Medulla oblongata (tissue), 1 donor: ENCODE results near the gene RASEF.
"Not testable (repeated sequence)": the region's sequence is repeated elsewhere in the genome, so short reads cannot be mapped to it uniquely, and the experiment has no call there.

Experiments
- DNase-seq: peaks from one replicate; pipeline ENCODE4 v3.0.0-alpha.2; 2015; ENCODE audit errors: extremely low spot score

The RASEF gene

DNA sequence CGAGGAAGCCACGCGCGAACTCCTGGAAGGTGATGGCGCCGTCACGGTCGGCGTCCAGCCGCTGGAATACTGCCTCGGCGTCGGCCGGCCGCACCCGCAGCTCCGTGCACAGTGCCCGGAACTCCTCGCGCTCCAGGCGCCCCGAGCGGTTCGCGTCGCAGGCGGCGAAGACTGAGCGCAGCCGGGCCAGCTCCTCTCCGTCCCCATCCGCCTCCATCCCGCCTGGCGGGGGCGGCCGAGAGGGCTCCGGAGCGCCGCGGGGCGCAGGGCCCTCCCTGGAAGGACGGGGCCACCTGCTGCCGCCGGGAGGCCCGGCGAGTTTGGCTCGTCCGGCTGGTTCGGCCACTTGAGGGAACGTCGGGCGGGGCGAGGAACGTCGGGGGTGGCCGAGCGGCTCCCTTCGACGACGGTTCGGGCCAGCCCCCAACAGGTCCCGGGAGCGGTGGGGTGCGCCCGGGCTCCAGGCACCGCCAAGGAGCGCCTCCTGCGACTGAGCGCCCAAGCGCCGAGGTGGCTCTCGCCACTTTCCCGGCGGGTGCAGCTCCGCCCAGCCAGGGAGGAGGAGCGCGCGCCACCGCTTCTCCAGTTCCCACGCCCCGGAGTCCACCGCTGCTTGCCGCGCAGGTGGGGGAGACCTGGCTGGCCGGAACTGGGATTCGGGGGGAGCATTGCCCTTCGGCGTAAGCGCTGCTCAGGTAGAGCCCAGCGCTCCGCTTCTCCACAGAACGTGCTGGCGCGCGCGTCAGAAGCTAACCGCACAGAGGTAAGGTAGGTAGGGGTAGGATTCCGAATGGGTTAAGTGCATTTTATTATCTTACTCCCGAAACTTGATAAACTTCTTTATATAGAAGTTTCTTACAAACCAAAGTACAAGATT is at the start of gene RASEF:
Gene RASEF, minus strand, starts transcription at position 492 of the 877 bp plus-strand sequence. Its CDS starts 275 bp downstream, at position 217.
- DNase-seq, result no peak

GRCh38 chr9:83111169-83111568 is 48.2 kb upstream of the RASEF start:
- DNase-seq, result no peak

DNA sequence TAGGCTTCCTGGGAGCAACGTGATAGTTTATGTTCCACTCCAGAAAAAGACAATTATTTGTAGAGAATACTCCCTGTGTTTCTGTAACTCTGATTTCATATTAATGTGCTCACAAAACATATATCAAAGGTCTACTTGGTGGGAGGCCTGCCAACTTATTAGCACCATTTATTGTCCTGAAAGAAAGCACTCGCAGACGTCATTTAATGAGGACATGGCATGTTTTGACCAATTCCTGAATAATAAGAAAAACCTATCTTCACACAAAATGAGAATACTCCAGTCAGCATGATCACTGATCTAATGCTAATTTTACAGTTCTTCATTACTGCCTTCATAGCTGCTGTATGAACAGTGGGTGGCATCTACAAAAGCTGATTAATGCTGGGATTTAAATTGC is 46.4 kb upstream of the RASEF start:
- no peak for DNase-seq

GRCh38 chr9:83108208-83108607 is 45.3 kb upstream of the RASEF start:
- DNase-seq, result no peak

- DNase-seq, result no peak
These were observed 43.8 kb upstream of the RASEF start for GRCh38 chr9:83106772-83107171.

DNA sequence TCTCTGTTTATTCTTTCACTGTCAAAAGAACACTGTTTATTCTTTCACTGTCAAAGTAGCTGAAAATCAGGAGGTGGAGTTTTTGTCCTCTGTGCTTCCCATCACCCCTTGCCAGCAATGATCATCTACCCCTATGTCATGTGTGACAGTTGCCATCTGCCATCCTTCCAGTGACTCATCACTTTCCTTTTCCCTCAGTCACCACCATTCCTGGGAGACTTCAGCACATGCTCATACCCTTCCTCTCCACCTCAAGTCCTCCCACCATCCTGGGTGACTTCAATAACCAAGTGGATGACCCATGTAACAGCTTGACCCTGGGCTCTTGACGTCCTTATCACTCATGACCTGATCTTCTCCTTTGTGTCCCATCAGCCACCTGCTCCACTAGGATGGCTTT is 43.3 kb upstream of the RASEF start:
- DNase-seq, result no peak

- no peak for DNase-seq
These were observed 34.7 kb upstream of the RASEF start for GRCh38 chr9:83097633-83098032.

- DNase-seq, result not testable (repeated sequence)
These were observed 30.4 kb upstream of the RASEF start for GRCh38 chr9:83093311-83093710.

GRCh38 chr9:83081846-83082245 is 18.9 kb upstream of the RASEF start:
- no peak for DNase-seq

- no peak for DNase-seq
These were observed 18.1 kb upstream of the RASEF start for GRCh38 chr9:83081010-83081409.

DNA sequence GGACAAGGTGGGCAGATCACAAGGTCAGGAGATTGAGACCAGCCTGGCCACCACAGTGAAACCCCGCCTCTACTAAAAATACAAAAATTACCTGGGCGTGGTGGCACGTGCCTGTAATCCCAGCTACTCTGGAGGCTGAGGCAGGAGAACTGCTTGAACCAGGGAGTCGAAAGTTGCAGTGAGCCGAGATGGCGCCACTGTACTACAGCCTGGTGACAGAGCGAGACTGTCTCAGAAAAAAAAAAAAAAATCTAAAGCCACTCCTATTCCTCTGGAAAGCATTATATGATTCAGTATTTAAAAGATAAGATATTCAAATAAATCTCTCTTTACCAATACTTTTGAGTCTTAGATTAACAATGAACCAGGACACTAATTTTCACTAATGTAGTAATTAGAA is 13.0 kb upstream of the RASEF start:
- DNase-seq, result not testable (repeated sequence)

DNA sequence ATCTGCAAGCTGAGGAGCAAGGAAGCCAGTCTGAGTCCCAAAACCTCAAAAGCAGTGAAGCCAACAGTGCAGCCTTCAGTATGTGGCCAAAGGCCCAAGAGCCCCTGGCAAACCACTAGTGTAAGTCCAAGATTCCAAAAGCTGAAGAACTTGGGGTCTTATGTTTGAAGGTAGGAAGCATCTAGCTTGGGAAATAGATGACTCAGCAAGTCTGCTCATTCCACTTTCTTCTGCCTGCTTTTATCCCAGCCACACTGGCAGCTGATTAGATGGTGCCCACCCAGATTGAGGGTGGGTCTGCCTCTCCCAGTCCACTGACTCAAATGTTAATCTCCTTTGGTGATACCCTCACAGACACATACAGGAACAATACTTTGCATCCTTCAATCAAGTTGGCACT is 9.6 kb upstream of the RASEF start:
- not testable (repeated sequence) for DNase-seq

DNA sequence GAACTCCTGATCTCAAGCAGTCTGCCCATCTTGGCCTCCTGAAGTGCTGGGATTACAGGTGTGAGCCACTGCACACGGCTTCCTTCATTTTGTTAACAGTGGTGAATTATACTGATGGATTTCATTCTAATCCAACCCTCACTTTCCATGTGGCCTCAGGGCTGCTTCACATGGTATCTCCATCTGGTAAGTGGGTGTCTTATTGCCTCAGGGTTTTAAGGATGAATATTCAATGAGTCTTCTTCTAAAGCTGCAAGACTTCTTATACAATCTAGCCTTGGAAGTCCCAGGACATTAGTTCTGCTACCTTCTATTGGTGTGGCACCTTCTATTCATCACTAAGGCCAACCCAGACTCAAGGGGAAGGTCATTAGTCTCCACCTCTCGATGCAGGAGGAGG is 8.7 kb upstream of the RASEF start:
- DNase-seq, result no peak

DNA sequence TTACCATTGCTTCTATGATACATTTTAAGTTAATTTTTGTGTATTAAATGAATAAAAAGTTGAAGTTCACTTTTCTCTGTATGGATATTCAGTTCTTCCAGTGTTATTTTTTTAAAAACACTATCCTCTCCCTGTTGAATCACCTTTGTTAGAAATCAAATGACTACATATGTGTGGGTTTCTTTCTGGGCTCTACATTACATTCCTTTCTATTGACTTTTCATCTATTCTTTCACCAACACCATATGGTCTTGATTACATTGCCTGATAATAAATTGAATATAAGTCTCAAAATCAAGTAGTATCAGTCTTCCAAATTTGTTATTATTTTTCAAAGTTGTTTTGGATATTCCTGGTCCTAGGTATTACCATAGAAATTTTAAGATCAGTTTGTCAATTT is 7.3 kb upstream of the RASEF start:
- no peak for DNase-seq

GRCh38 chr9:83069651-83070050 is 6.7 kb upstream of the RASEF start:
- DNase-seq, result no peak

- no peak for DNase-seq
These were observed 5.5 kb upstream of the RASEF start for GRCh38 chr9:83068414-83068813.

DNA sequence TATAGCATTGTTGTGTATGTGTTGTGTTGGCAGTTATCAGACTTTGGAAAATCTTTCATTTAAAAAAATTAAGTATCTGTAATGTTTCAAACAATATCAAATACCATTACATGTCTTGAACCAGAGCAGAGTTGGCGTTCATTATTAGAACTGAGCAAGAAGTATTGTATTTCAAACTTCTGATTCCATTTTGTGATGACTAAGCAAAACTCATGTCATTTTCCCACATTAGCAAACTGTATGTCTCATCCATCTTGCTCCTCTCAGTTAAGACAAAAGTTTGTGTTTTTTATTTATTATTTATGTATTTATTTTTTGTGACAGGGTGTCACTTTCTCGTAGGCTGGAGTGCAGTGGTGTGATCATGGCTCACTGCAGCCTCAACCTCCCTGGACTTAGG is 4.6 kb upstream of the RASEF start:
- DNase-seq, result no peak

GRCh38 chr9:83066771-83067170 is 3.8 kb upstream of the RASEF start:
- no peak for DNase-seq

- DNase-seq, result no peak
These were observed 2.3 kb upstream of the RASEF start for GRCh38 chr9:83065233-83065632.

GRCh38 chr9:83061990-83062650 is 822 bp downstream of the RASEF start:
- no peak for DNase-seq

GRCh38 chr9:83061036-83061435 is 1.9 kb downstream of the RASEF start:
- DNase-seq, result no peak

GRCh38 chr9:83060556-83060955 is 2.4 kb downstream of the RASEF start:
- DNase-seq, result no peak

DNA sequence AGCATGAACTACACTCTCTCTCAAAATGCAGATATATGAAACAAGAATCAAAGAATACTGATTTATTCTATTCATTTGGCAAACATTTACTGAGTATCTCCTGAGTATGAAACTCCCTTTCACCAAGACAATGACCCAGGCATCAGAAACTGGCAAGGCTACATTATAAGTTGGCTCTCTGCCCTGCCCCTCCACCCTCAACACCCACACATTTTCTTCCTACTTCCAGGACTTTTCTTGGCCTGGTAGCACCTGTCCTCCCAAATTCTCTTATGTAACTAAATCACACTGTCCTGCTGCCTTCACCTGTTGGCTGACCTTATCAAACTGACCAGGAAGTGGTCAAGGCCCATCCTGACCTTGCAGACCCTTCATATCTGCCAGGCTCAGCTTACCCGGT is 3.5 kb downstream of the RASEF start:
- DNase-seq, result no peak
